Fibroblast of villous mesenchyme (primary cell): ENCODE data around the gene MBD5. TPM values are rescaled to one million over a fixed set of nuclear protein-coding genes. Genes with fewer than 3 reads are reported as not detected.

Experiments
- DNase-seq: peaks from one replicate; pipeline ENCODE4 v3.0.0-alpha.2; 2010; ENCODE audit warnings: low read depth
- H3K4me3 ChIP-seq: 2 replicates; pipeline ENCODE4 v1.5.1; 2011; ENCODE audit warnings: low read depth, mild to moderate bottlenecking, low read length
- total RNA-seq: library from RNA; depleted of rRNA; stranded (reverse); fragments of >200 nt; gene quantifications from 2 replicates; pipeline ENCODE4 v1.2.3, GENCODE V29; 2012
- TF ChIP-seq, protein P1 (sequence below): IDR thresholded peaks from 2 replicates; pipeline ENCODE4 v1.5.1; 2012; ENCODE audit warnings: low read depth, mild to moderate bottlenecking, low read length; ENCODE audit not compliant: insufficient read depth

The MBD5 gene
- total RNA-seq, 1 donor = 35.0 TPM

DNA sequence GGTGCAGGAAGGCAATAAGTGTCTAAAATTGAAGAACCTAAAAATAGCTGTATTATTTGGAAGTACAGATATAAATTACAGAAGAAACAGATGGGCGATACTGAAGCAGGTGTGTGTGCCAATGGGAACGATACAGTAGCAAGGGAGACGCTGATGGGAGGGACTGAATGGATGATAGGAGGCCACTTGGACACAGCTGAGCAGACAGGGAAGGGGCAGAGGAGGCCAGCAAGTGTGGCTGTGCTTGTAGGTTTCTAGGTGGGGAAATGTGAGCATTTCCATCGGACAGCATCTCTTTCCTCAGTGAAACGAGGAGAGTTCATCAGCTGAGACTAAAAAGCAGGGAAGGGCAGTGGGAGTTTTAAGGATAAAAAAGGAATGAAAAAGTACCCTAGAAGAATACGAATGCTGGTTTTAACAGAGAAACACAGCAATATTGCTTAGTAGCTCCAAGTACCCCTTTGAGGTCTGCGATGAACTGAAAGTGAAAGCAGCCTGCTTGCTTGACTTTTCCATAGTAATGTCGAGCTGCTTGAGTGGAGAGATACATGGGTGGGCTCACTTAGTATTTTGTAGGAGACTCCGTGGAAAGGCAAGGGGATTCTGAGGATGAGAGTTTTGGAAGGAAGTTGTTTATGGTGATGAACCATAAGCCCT lies 531.9 kb downstream of the MBD5 start:
- DNase-seq = peak; percentile 54

DNA sequence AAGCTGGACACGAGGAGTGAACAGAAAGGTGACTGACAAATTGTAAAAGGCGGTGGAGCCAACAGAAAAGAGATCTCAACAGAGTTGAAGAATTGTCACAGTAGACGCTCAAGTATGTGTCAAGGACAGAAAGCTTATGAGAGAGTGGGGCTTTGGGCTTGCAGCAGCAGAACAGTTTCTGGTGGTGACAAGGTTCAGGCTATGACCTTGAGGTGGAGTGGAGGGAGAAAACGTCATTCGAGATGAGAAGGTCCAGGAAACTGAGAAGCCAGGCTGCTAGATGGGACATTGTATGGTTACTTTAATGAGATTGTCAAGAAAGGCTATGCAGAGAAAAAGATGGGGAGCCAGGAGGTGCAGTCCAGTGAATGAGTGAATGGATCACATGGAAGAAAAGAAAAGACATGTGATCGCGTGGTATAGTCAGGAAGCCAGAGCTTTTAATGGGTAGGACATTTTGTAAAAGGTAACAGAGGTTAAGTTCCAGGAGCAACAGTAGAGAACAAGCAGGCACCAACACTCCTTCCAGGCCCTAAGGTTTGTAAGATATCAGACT lies 532.5 kb downstream of the MBD5 start:
- TF ChIP-seq, protein P1, sequence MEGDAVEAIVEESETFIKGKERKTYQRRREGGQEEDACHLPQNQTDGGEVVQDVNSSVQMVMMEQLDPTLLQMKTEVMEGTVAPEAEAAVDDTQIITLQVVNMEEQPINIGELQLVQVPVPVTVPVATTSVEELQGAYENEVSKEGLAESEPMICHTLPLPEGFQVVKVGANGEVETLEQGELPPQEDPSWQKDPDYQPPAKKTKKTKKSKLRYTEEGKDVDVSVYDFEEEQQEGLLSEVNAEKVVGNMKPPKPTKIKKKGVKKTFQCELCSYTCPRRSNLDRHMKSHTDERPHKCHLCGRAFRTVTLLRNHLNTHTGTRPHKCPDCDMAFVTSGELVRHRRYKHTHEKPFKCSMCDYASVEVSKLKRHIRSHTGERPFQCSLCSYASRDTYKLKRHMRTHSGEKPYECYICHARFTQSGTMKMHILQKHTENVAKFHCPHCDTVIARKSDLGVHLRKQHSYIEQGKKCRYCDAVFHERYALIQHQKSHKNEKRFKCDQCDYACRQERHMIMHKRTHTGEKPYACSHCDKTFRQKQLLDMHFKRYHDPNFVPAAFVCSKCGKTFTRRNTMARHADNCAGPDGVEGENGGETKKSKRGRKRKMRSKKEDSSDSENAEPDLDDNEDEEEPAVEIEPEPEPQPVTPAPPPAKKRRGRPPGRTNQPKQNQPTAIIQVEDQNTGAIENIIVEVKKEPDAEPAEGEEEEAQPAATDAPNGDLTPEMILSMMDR = no peak
- H3K4me3 ChIP-seq = peak overlapping the region; percentile 61
- DNase-seq = no peak

More for the DNA sequence above, 531.9 kb downstream of the MBD5 start:
- TF ChIP-seq, protein P1 = no peak
- H3K4me3 ChIP-seq = peak overlapping the region; percentile 61

DNA sequence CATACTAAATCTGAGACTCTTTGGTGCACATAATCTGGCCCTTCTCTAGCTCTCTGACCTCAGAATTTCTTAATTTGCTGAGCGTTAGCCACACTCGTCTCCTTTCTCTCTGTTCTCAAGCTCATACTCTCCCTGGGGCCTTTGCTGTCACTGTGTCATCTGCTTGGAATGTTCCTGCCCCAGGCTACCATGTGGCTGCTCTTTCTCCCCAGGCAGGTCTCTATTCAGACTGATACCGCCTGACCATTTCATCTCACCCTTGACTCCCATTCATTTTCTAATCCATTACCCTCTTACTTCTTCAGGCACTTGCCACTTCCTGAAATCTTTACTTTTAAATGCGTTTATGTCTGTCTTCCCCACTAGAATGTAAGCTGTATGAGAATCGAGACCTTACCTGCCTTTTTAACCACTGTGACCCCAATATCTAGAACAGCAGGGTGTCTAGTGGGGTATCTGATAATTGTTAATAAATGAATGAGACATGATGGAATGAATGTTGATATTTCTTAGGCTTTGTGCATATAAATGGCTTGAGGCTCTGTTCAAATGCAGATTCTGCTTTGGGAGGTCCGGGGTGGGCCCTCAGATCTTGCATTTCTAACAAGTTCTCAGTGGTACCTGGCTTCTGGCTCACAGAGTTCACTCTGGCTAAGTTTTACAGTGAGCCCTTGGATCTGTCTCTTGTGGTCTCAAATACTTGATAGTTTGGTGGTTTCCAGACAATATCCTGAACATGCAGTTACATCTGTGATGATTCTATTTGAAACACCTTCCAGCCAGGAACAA lies 533.8 kb downstream of the MBD5 start:
- no peak overlapping the region for H3K4me3 ChIP-seq
- TF ChIP-seq, protein P1 = no peak
- DNase-seq = no peak

DNA sequence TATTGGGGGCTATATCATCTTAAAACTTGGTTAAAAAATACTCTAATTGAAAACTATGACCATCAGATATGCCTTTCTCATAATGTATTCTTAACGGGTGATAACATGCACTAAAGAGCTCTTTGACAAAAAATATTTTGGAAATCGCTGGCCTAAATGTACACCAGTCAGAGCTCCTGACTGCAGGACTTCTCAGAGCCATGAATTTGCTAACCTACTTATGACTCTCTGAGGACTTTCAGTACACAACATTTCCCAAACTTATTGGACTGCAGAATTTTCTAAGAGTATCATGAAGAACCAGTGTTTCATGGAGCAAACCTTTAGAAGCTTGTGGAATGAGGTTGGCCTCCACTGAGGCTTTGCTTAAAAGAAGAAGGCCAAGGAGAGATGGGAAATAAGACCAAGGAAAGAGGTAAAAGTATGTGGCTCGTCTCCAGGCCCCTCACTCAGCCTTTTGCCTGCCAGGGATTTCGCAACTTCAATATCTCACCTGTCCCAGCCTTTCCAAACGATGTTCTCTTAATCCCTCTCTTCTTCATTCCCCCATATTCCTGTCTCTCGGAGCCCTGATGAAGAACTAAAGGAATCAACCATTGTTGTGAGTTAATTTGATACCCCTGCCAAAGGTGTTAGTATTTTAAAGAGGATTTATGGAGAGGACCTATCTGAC lies 534.9 kb downstream of the MBD5 start:
- TF ChIP-seq, protein P1 = no peak
- H3K4me3 ChIP-seq = no peak overlapping the region
- DNase-seq = no peak

DNA sequence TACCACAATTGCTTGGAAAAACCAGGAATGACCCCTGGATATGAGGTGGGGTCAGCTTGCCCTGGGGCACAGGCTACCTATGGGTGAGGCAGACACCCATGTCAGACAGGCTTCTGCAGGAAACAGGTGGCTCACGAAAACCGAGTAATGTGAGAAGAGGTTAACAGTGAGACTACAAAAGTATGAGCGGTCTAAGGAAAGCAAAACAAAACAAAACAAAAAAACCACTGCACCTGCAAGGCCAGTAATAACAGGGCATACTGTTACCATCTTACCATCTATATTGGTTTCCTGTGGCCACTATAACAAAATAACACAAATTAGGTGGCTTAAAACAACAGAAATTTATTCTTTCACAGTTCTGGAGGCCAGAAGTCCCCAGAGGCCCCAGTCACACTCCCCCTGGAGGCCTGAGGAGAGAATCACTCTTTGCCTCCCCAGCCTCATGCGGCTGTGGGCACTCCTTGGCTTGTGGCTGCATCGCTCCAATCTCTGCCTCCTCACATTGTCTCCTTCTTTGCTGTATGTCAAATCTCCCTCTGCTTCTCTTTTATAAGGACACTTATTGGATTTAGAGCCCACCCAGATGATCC lies 537.0 kb downstream of the MBD5 start:
- no peak overlapping the region for H3K4me3 ChIP-seq
- TF ChIP-seq, protein P1 = no peak
- no peak for DNase-seq

DNA sequence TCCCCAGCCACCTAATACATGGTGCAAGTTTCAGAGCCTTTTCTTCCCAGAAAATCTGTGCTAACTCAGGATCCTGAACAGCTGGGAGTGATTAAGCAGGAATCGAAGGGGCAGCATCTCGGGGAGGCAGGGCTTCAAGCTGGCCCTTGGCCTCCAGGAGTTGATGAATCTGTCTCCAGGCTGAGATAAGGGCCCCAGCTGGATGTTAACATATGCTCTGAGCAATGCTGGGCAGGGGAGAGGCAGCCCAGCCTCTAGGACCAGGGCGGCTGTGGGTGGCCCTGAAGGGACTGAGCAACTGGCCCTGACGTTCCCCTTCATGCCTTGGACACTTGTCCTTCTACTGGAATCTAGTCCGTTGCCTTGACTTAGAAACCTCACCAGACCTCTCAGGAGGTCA lies 539.6 kb downstream of the MBD5 start:
- DNase-seq = peak; percentile 57
- TF ChIP-seq, protein P1 = no peak
- no peak overlapping the region for H3K4me3 ChIP-seq
